ENCODE data around the gene FIG4.
"Not testable (repeated sequence)": the region's sequence is repeated elsewhere in the genome, so short reads cannot be mapped to it uniquely, and the experiment has no call there.

FIG4 gene

GRCh38 chr6:109762769-109763441, 71.8 kb downstream of the FIG4 start:
- no peak for DNase-seq

GRCh38 chr6:109766167-109766566, 75.1 kb downstream of the FIG4 start:
- no peak for DNase-seq

GRCh38 chr6:109767961-109768360, 76.9 kb downstream of the FIG4 start:
- DNase-seq, result no peak

- DNase-seq, result no peak
Measured at GRCh38 chr6:109768485-109768884, 77.4 kb downstream of the FIG4 start.

- no peak for DNase-seq
Measured at GRCh38 chr6:109769213-109769612, 78.1 kb downstream of the FIG4 start.

- DNase-seq, result no peak
Measured at GRCh38 chr6:109770047-109770446, 79.0 kb downstream of the FIG4 start.

GRCh38 chr6:109770779-109771178, 79.7 kb downstream of the FIG4 start:
- no peak for DNase-seq

GRCh38 chr6:109771939-109772755, 81.1 kb downstream of the FIG4 start:
- DNase-seq, result not testable (repeated sequence)

- no peak for DNase-seq
Measured at GRCh38 chr6:109772883-109773431, 81.9 kb downstream of the FIG4 start.

GRCh38 chr6:109781001-109781400, 89.9 kb downstream of the FIG4 start:
- DNase-seq, result no peak

- no peak for DNase-seq
Measured at GRCh38 chr6:109782491-109782999, 91.4 kb downstream of the FIG4 start.

GRCh38 chr6:109783250-109783986, 92.3 kb downstream of the FIG4 start:
- DNase-seq, result no peak

GRCh38 chr6:109787312-109787711, 96.2 kb downstream of the FIG4 start:
- no peak for DNase-seq

GRCh38 chr6:109788687-109789086, 97.6 kb downstream of the FIG4 start:
- DNase-seq, result no peak

GRCh38 chr6:109790131-109790530, 99.0 kb downstream of the FIG4 start:
- DNase-seq, result no peak

GRCh38 chr6:109791301-109791700, 100.2 kb downstream of the FIG4 start:
- no peak for DNase-seq

GRCh38 chr6:109793021-109793420, 101.9 kb downstream of the FIG4 start:
- no peak for DNase-seq

GRCh38 chr6:109793792-109794191, 102.7 kb downstream of the FIG4 start:
- DNase-seq, result no peak

GRCh38 chr6:109794201-109794923, 103.3 kb downstream of the FIG4 start:
- no peak for DNase-seq

- no peak for DNase-seq
Measured at GRCh38 chr6:109795994-109796555, 105.0 kb downstream of the FIG4 start.

GRCh38 chr6:109799129-109799528, 108.0 kb downstream of the FIG4 start:
- DNase-seq, result no peak

- DNase-seq, result no peak
Measured at GRCh38 chr6:109799664-109800063, 108.6 kb downstream of the FIG4 start.
